ENCODE results near the gene NAALADL1.
A peak's percentile ranks its signal among the peaks of the same experiment; 100 is the strongest.

Gene NAALADL1

DNA sequence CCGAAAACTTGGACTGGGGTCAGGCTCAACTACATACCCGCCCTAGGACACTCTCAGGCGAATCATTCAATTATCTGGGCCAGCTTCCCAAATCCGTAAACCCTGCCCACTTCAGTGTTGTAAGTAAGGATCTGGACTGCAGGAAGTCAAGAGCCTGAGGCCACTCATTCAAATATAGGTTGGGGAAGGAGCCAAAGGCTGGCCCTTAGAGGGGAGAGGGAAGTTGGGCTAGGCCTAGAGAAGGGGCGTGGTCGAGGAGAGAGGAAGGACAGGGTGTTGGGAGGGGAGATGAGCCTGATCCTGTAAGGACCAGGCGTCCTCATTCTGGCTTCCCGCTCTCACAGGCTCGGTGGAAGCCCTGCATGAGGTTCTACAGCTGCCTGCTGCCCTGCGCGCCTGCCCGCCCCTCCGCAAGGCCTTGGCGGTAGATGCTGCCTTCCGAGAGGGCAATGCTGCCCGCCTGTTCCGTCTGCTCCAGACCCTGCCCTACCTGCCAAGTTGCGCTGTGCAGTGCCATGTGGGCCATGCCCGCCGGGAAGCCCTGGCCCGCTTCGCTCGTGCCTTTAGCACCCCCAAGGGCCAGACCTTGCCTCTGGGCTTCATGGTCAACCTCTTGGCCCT is 14.4 kb downstream of the NAALADL1 start:
- H3K36me3 ChIP-seq (ENCODE audit: control insufficient read depth in 2 of 2, insufficient read depth in 1 of 2, low read length in 2 of 2) = peaks cover 0 to 37% of the 10 kb centered on the region in 2 experiments; a peak in 2 of 3 replicates
- CTCF ChIA-PET = interaction anchor here (0.7 to 1.1 kb wide), 3 partner anchors 15 to 203 kb away, joined by 3 to 5 read pairs (median 3); no protein-coding TSS in a partner anchor
- POLR2A ChIA-PET = no interaction called here
- H3K9me3 ChIP-seq (ENCODE audit: control insufficient read depth, insufficient read depth, low read depth, low read length) = no peaks in the 10 kb centered on the region
- no peaks in the 10 kb centered on the region for H3K4me1 ChIP-seq (ENCODE audit: control insufficient read depth, insufficient read depth, low read length)
- H3K27ac ChIP-seq (ENCODE audit: extremely low read depth, low read depth, low read length) = no peak overlapping the region
- H3K4me3 ChIP-seq (ENCODE audit: low read depth, low read length) = no peak overlapping the region
- TF ChIP-seq KLF1 (tag by site-specific recombination; IDR thresholded peaks at IDR 0.05) (no peak), ZFP41 (tag by site-specific recombination; IDR thresholded peaks at IDR 0.05; ENCODE audit: borderline replicate concordance) (no peak), SCRT2 (tag by site-specific recombination; IDR thresholded peaks at IDR 0.05) (no peak), ZNF701 (tag by site-specific recombination; IDR thresholded peaks at IDR 0.05) (no peak), ZNF433 (tag by site-specific recombination; IDR thresholded peaks at IDR 0.05; ENCODE audit: low read depth) (no peak), ZNF621 (tag by site-specific recombination; IDR thresholded peaks at IDR 0.05) (no peak), BCL11B (tag by site-specific recombination; IDR thresholded peaks at IDR 0.05; ENCODE audit: low read depth) (no peak)
- TF ChIP-seq, protein P1, sequence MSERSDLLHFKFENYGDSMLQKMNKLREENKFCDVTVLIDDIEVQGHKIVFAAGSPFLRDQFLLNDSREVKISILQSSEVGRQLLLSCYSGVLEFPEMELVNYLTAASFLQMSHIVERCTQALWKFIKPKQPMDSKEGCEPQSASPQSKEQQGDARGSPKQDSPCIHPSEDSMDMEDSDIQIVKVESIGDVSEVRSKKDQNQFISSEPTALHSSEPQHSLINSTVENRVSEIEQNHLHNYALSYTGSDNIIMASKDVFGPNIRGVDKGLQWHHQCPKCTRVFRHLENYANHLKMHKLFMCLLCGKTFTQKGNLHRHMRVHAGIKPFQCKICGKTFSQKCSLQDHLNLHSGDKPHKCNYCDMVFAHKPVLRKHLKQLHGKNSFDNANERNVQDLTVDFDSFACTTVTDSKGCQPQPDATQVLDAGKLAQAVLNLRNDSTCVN (tag by site-specific recombination; optimal IDR thresholded peaks at IDR 0.05) = no peak
- TF ChIP-seq, protein P2, sequence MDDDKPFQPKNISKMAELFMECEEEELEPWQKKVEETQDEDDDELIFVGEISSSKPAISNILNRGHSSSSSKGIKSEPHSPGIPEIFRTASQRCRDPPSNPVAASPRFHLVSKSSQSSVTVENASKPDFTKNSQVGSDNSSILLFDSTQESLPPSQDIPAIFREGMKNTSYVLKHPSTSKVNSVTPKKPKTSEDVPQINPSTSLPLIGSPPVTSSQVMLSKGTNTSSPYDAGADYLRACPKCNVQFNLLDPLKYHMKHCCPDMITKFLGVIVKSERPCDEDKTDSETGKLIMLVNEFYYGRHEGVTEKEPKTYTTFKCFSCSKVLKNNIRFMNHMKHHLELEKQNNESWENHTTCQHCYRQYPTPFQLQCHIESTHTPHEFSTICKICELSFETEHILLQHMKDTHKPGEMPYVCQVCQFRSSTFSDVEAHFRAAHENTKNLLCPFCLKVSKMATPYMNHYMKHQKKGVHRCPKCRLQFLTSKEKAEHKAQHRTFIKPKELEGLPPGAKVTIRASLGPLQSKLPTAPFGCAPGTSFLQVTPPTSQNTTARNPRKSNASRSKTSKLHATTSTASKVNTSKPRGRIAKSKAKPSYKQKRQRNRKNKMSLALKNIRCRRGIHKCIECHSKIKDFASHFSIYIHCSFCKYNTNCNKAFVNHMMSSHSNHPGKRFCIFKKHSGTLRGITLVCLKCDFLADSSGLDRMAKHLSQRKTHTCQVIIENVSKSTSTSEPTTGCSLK (tag by site-specific recombination; IDR thresholded peaks at IDR 0.05) = no peak
- TF ChIP-seq, protein P3, sequence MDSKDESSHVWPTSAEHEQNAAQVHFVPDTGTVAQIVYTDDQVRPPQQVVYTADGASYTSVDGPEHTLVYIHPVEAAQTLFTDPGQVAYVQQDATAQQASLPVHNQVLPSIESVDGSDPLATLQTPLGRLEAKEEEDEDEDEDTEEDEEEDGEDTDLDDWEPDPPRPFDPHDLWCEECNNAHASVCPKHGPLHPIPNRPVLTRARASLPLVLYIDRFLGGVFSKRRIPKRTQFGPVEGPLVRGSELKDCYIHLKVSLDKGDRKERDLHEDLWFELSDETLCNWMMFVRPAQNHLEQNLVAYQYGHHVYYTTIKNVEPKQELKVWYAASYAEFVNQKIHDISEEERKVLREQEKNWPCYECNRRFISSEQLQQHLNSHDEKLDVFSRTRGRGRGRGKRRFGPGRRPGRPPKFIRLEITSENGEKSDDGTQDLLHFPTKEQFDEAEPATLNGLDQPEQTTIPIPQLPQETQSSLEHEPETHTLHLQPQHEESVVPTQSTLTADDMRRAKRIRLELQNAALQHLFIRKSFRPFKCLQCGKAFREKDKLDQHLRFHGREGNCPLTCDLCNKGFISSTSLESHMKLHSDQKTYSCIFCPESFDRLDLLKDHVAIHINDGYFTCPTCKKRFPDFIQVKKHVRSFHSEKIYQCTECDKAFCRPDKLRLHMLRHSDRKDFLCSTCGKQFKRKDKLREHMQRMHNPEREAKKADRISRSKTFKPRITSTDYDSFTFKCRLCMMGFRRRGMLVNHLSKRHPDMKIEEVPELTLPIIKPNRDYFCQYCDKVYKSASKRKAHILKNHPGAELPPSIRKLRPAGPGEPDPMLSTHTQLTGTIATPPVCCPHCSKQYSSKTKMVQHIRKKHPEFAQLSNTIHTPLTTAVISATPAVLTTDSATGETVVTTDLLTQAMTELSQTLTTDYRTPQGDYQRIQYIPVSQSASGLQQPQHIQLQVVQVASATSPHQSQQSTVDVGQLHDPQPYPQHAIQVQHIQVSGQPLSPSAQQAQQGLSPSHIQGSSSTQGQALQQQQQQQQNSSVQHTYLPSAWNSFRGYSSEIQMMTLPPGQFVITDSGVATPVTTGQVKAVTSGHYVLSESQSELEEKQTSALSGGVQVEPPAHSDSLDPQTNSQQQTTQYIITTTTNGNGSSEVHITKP (tag by site-specific recombination; IDR thresholded peaks at IDR 0.05) = peak; percentile 56; the same call in 1 of the 2 replicates
- TF ChIP-seq, protein P4, sequence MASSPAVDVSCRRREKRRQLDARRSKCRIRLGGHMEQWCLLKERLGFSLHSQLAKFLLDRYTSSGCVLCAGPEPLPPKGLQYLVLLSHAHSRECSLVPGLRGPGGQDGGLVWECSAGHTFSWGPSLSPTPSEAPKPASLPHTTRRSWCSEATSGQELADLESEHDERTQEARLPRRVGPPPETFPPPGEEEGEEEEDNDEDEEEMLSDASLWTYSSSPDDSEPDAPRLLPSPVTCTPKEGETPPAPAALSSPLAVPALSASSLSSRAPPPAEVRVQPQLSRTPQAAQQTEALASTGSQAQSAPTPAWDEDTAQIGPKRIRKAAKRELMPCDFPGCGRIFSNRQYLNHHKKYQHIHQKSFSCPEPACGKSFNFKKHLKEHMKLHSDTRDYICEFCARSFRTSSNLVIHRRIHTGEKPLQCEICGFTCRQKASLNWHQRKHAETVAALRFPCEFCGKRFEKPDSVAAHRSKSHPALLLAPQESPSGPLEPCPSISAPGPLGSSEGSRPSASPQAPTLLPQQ (tag by site-specific recombination; IDR thresholded peaks at IDR 0.05) = no peak
- TF ChIP-seq, protein P5, sequence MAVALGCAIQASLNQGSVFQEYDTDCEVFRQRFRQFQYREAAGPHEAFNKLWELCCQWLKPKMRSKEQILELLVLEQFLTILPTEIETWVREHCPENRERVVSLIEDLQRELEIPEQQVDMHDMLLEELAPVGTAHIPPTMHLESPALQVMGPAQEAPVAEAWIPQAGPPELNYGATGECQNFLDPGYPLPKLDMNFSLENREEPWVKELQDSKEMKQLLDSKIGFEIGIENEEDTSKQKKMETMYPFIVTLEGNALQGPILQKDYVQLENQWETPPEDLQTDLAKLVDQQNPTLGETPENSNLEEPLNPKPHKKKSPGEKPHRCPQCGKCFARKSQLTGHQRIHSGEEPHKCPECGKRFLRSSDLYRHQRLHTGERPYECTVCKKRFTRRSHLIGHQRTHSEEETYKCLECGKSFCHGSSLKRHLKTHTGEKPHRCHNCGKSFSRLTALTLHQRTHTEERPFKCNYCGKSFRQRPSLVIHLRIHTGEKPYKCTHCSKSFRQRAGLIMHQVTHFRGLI (tag by site-specific recombination; IDR thresholded peaks at IDR 0.05) = no peak
- TF ChIP-seq, protein P6, sequence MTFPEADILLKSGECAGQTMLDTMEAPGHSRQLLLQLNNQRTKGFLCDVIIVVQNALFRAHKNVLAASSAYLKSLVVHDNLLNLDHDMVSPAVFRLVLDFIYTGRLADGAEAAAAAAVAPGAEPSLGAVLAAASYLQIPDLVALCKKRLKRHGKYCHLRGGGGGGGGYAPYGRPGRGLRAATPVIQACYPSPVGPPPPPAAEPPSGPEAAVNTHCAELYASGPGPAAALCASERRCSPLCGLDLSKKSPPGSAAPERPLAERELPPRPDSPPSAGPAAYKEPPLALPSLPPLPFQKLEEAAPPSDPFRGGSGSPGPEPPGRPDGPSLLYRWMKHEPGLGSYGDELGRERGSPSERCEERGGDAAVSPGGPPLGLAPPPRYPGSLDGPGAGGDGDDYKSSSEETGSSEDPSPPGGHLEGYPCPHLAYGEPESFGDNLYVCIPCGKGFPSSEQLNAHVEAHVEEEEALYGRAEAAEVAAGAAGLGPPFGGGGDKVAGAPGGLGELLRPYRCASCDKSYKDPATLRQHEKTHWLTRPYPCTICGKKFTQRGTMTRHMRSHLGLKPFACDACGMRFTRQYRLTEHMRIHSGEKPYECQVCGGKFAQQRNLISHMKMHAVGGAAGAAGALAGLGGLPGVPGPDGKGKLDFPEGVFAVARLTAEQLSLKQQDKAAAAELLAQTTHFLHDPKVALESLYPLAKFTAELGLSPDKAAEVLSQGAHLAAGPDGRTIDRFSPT (tag by site-specific recombination; IDR thresholded peaks at IDR 0.05) = peak; percentile 56; the same call in 1 of the 2 replicates
- TF ChIP-seq, protein P7, sequence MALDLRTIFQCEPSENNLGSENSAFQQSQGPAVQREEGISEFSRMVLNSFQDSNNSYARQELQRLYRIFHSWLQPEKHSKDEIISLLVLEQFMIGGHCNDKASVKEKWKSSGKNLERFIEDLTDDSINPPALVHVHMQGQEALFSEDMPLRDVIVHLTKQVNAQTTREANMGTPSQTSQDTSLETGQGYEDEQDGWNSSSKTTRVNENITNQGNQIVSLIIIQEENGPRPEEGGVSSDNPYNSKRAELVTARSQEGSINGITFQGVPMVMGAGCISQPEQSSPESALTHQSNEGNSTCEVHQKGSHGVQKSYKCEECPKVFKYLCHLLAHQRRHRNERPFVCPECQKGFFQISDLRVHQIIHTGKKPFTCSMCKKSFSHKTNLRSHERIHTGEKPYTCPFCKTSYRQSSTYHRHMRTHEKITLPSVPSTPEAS (tag by site-specific recombination; IDR thresholded peaks at IDR 0.05) = no peak
- TF ChIP-seq, protein P8, sequence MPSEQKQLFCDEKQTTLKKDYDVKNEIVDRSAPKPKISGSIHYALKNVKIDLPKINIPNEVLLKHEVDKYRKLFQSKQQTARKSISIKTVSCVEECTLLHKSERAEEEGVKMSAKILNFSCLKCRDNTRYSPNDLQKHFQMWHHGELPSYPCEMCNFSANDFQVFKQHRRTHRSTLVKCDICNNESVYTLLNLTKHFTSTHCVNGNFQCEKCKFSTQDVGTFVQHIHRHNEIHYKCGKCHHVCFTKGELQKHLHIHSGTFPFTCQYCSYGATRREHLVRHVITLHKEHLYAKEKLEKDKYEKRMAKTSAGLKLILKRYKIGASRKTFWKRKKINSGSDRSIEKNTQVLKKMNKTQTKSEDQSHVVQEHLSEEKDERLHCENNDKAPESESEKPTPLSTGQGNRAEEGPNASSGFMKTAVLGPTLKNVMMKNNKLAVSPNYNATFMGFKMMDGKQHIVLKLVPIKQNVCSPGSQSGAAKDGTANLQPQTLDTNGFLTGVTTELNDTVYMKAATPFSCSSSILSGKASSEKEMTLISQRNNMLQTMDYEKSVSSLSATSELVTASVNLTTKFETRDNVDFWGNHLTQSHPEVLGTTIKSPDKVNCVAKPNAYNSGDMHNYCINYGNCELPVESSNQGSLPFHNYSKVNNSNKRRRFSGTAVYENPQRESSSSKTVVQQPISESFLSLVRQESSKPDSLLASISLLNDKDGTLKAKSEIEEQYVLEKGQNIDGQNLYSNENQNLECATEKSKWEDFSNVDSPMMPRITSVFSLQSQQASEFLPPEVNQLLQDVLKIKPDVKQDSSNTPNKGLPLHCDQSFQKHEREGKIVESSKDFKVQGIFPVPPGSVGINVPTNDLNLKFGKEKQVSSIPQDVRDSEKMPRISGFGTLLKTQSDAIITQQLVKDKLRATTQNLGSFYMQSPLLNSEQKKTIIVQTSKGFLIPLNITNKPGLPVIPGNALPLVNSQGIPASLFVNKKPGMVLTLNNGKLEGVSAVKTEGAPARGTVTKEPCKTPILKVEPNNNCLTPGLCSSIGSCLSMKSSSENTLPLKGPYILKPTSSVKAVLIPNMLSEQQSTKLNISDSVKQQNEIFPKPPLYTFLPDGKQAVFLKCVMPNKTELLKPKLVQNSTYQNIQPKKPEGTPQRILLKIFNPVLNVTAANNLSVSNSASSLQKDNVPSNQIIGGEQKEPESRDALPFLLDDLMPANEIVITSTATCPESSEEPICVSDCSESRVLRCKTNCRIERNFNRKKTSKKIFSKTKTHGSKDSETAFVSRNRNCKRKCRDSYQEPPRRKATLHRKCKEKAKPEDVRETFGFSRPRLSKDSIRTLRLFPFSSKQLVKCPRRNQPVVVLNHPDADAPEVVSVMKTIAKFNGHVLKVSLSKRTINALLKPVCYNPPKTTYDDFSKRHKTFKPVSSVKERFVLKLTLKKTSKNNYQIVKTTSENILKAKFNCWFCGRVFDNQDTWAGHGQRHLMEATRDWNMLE (tag by site-specific recombination; conservative IDR thresholded peaks at IDR 0.05; ENCODE audit: low read depth) = no peak

All from HEK293 (cell line).